K562 (cell line): ENCODE measurements around the gene EIF4EBP2. TPM values are rescaled to one million over a fixed set of nuclear protein-coding genes. Genes with fewer than 3 reads are reported as not detected.

ENCODE experiments used
- ATAC-seq: fragments of 200-7000 bp; cut with Tn5 transposase; 3 replicates; pipeline ENCODE4 v1.9.1; 2020; ENCODE audit warnings: moderate library complexity
- BruUV-seq: library from RNA; stranded (reverse); fragments of 400-500 nt; replicated peaks from 2 replicates; lab custom pipeline; 2021; lab: Mats Ljungman, UMichigan
- CTCF ChIA-PET: fragments of 300-600 bp; formaldehyde crosslinking; extraction: SDS; loops from one replicate; lab custom pipeline; 2021; ENCODE audit warnings: low intra/inter-chr PET ratio; lab: Yijun Ruan, JAX
- POLR2A ChIA-PET: fragments of 300-600, 350-650 bp; sonication (Branson Sonifier 250); formaldehyde crosslinking; extraction: SDS; loops from one replicate; lab custom pipeline; 2021; ENCODE audit warnings: antibody characterized with exemption, inconsistent platforms; lab: Yijun Ruan, JAX
- DNase-seq, 4 experiments: peaks; one replicate each; pipeline versions ENCODE4 v3.0.0 to v3.0.0-alpha.2; 2011 to 2018; ENCODE audit warnings: low spot score in 3 of 4, mixed read lengths in 3 of 4; ENCODE audit errors: extremely low read depth in 1 of 4
- FAIRE-seq: peaks from 2 replicates; lab custom pipeline; 2011; peaks lifted over from hg19 to GRCh38; lab: Jason Lieb, UNC
- H2AFZ ChIP-seq: 2 replicates; pipeline ENCODE4 v1.6.0; 2011; ENCODE audit warnings: low read depth, low read length, control low read depth, inconsistent platforms
- H3K27ac ChIP-seq: fragments of 200-600 bp; 3 replicates; pipeline ENCODE4 v1.8.0; 2011; ENCODE audit warnings: low read depth, mild to moderate bottlenecking, control low read depth, inconsistent platforms, low read length, moderate library complexity, mixed read lengths; ENCODE audit errors: extremely low read depth
- H3K27me3 ChIP-seq, 2 experiments: fragments of 300-600 bp in 1 of 2; 2 replicates in 1 of 2; 3 replicates in 1 of 2; pipeline versions ENCODE4 v1.6.0 to v1.8.0; 2011; ENCODE audit warnings: inconsistent platforms in 2 of 2, low read length in 2 of 2, mild to moderate bottlenecking in 1 of 2, mixed read lengths in 1 of 2, moderate library complexity in 1 of 2; ENCODE audit not compliant: control insufficient read depth in 2 of 2, insufficient read depth in 2 of 2
- H3K36me3 ChIP-seq: fragments of 300-600 bp; 3 replicates; pipeline ENCODE4 v1.8.0; 2011; ENCODE audit warnings: mild to moderate bottlenecking, low read length, inconsistent platforms; ENCODE audit not compliant: control insufficient read depth, insufficient read depth
- H3K4me1 ChIP-seq, 2 experiments: fragments of 200-600 bp in 1 of 2; replicated peaks in 1 of 2; 2 replicates in 1 of 2; 3 replicates in 1 of 2; pipeline versions ENCODE4 v1.5.1 to v1.8.0; 2011; ENCODE audit warnings: inconsistent platforms in 2 of 2, low read length in 2 of 2, mild to moderate bottlenecking in 1 of 2, mixed read lengths in 1 of 2, moderate library complexity in 1 of 2; ENCODE audit not compliant: control insufficient read depth in 2 of 2, insufficient read depth in 2 of 2
- H3K4me2 ChIP-seq: 2 replicates; pipeline ENCODE4 v1.6.1; 2011; ENCODE audit warnings: low read length, control low read depth, inconsistent platforms, mixed read lengths; ENCODE audit not compliant: insufficient read depth
- H3K4me3 ChIP-seq: fragments of 200-600 bp; sonication (generic), shearing (Covaris generic); 2 replicates; pipeline ENCODE4 v1.5.1; 2016; ENCODE audit warnings: control low read depth, inconsistent platforms
- H3K79me2 ChIP-seq: fragments of 200-600 bp; 3 replicates; pipeline ENCODE4 v1.8.0; 2011; ENCODE audit warnings: low read length, inconsistent platforms; ENCODE audit not compliant: control insufficient read depth, insufficient read depth
- H3K9ac ChIP-seq, 2 experiments: 2 replicates each; pipeline versions ENCODE4 v1.6.0 to v1.6.1; 2011; ENCODE audit warnings: low read depth in 2 of 2, low read length in 2 of 2, control low read depth in 1 of 2, inconsistent platforms in 1 of 2, mild to moderate bottlenecking in 1 of 2, mixed read lengths in 1 of 2; ENCODE audit not compliant: insufficient read depth in 1 of 2
- H3K9me1 ChIP-seq: one replicate; pipeline ENCODE4 v1.6.0; 2011; ENCODE audit warnings: inconsistent platforms, mild to moderate bottlenecking, low read length, moderate library complexity; ENCODE audit not compliant: control insufficient read depth, insufficient read depth
- H3K9me3 ChIP-seq: replicated peaks from 2 replicates; pipeline ENCODE4 v1.5.1; 2011; ENCODE audit warnings: low read depth, low read length, inconsistent platforms; ENCODE audit not compliant: control insufficient read depth, insufficient read depth
- H4K20me1 ChIP-seq: replicated peaks from 2 replicates; pipeline ENCODE4 v1.6.1; 2011; ENCODE audit warnings: low read length, inconsistent platforms, mixed read lengths; ENCODE audit not compliant: control insufficient read depth, insufficient read depth
- BRD4 ChIP-seq: fragments of 200-600 bp; sonication (generic); IDR thresholded peaks from 2 replicates; pipeline ENCODE4 v1.6.1; 2017; ENCODE audit warnings: inconsistent platforms
- CHAMP1 ChIP-seq: fragments of 450-650 bp; IDR thresholded peaks from 2 replicates; pipeline ENCODE4 v1.6.1; 2016; ENCODE audit warnings: mild to moderate bottlenecking
- CXXC5 ChIP-seq: fragments of 250-450 bp; sonication (Bioruptor Pico); IDR thresholded peaks from 2 replicates; pipeline ENCODE4 v1.8.0; 2022; ENCODE audit warnings: inconsistent platforms, mild to moderate bottlenecking, moderate library complexity
- FOXJ2 ChIP-seq: fragments of 200-800 bp; sonication (Bioruptor generic); IDR thresholded peaks from 2 replicates; pipeline ENCODE4 v1.6.1; 2016; ENCODE audit warnings: missing genetic modification characterization, missing compliant biosample characterization
- HDAC6 ChIP-seq: IDR thresholded peaks from 2 replicates; pipeline ENCODE4 v1.6.1; 2012; ENCODE audit warnings: low read depth, mild to moderate bottlenecking, control low read depth, inconsistent platforms, low read length, moderate library complexity
- MEF2D ChIP-seq: conservative IDR thresholded peaks from 2 replicates; pipeline ENCODE4 v1.6.1; 2016; ENCODE audit warnings: low read depth, missing genetic modification characterization, missing compliant biosample characterization
- NFATC3 ChIP-seq: fragments of 450-650 bp; IDR thresholded peaks from 2 replicates; pipeline ENCODE4 v1.6.1; 2017; ENCODE audit warnings: mild to moderate bottlenecking
- SRF ChIP-seq, 2 experiments: fragments of 250-450, 450-650 bp in 1 of 2; sonication (Bioruptor Pico) in 1 of 2; sonication (generic) in 1 of 2; formaldehyde crosslinking; IDR thresholded peaks; 2 replicates each; pipeline versions ENCODE4 v1.5.0 to v1.5.1; 2020 to 2022; ENCODE audit warnings: mild to moderate bottlenecking in 1 of 2, missing genetic modification reagents in 1 of 2
- XRCC4 ChIP-seq: IDR thresholded peaks from one replicate; pipeline ENCODE4 v1.6.1; 2011; ENCODE audit not compliant: insufficient read depth, insufficient read length; ENCODE audit errors: extremely low read depth
- ZFP36 ChIP-seq: fragments of 150-350 bp; IDR thresholded peaks from 2 replicates; pipeline ENCODE4 v1.6.1; 2018; ENCODE audit warnings: low read length, low read depth; ENCODE audit not compliant: partially characterized antibody
- ZNF184 ChIP-seq: sonication (generic); formaldehyde crosslinking; IDR thresholded peaks from 2 replicates; pipeline ENCODE4 v1.5.0; 2020; ENCODE audit warnings: missing genetic modification reagents
- ZNF197 ChIP-seq: fragments of 200-800 bp; sonication (Bioruptor generic); IDR thresholded peaks from 2 replicates; pipeline ENCODE4 v1.6.1; 2016; ENCODE audit warnings: low read depth, missing genetic modification characterization, missing compliant biosample characterization
- ZNF354B ChIP-seq: fragments of 250-450 bp; sonication (Bioruptor Pico); IDR thresholded peaks from 2 replicates; pipeline ENCODE4 v1.4.0; 2020
- ZNF407 ChIP-seq: fragments of 450-650 bp; IDR thresholded peaks from 2 replicates; pipeline ENCODE4 v1.6.1; 2016; ENCODE audit warnings: low read depth
- WGBS: fragments of 100-300 bp; shearing (Covaris generic); methylation state at CpG from one replicate; pipeline ENCODE4 v1.1.6; 2016; ENCODE audit warnings: low coverage, mixed read lengths; ENCODE audit not compliant: insufficient coverage; ENCODE audit errors: missing lambda C conversion rate; 5-methylcytosine and 5-hydroxymethylcytosine counted together
- in situ Hi-C: fragments of 300-500 bp; cut with MboI; formaldehyde crosslinking; loops from 4 replicates; pipeline ENCODE4 v1.15.0; 2018; ENCODE audit warnings: inconsistent platforms, mixed read lengths
- intact Hi-C: fragments of 100-400 bp; cut with micrococcal nuclease; formaldehyde crosslinking; loops from 2 replicates; pipeline ENCODE4 v1.14.2; 2022
- polyA plus RNA-seq, 8 experiments: library from polyadenylated mRNA; depleted of rRNA in 4 of 8; stranded (reverse) in 5 of 8; unstranded in 3 of 8; fragments of >200 nt; fragmentation: Nextera tagmentation in 2 of 8; fragmentation: Illumina TruSeq in 1 of 8; extraction: Ambion mirVana in 2 of 8; extraction: Trizol in 1 of 8; gene quantifications; 2 replicates each; pipeline versions ENCODE4 v1.2.1 to v1.2.3, GENCODE V29; 2011 to 2014; ENCODE audit warnings: inconsistent platforms in 1 of 8, missing spikeins in 1 of 8
- total RNA-seq, 7 experiments: library from RNA; depleted of rRNA in 6 of 7; stranded (reverse); fragments of >200 nt in 6 of 7; fragmentation: Illumina TruSeq in 2 of 7; extraction: Trizol in 2 of 7; gene quantifications; 2 replicates each; pipeline versions ENCODE4 v1.2.1 to v1.2.3, GENCODE V29; 2011 to 2021; ENCODE audit warnings: low replicate concordance in 1 of 7

EIF4EBP2 gene
- total and polyA plus RNA-seq, 9 of the 15 experiments (the other 6 are each of a cell fraction or from before 2014, with no cell fraction given): 16.1 to 67.5 (median 38.3) TPM

- in situ Hi-C loops: no loop called here
- H3K4me3 ChIP-seq: no peak overlapping the region
- H2AFZ ChIP-seq: no peak overlapping the region
- POLR2A ChIA-PET: interaction anchor here (0.5 to 2.8 kb wide), 8 partner anchors 8 to 240 kb away, joined by 3 to 14 read pairs (median 4); partner anchors contain the start of gene EIF4EBP2
- no peaks in the 10 kb centered on the region for H3K9me3 ChIP-seq
- WGBS: 85% methylated on average over 3 of the region's 3 CpGs
- intact Hi-C loops: no loop called here
- BruUV-seq: no TSS peak
- FAIRE-seq: no peak
- H3K27me3 ChIP-seq: no peaks in the 10 kb centered on the region
- TF ChIP-seq CHAMP1 (no peak), BRD4 (no peak), SRF (CRISPR knock-in tag; IDR thresholded peaks at IDR 0.05) (no peak), HDAC6 (no peak), CXXC5 (no peak), NFATC3 (no peak), ZNF354B (no peak), ZNF197 (CRISPR knock-in tag) (no peak), ZFP36 (no peak), ZNF184 (CRISPR knock-in tag) (no peak), ZNF407 (no peak), XRCC4 (no peak), FOXJ2 (tag) (no peak), MEF2D (tag) (no peak)
- TF ChIP-seq, all 486 proteins: peak for 0
- Histone ChIP-seq H3K27ac (no peak overlapping the region), H3K36me3 (peaks cover 80% of the 10 kb centered on the region), H3K4me1 (no peaks in the 10 kb centered on the region), H4K20me1 (no peaks in the 10 kb centered on the region), H3K4me2 (no peak overlapping the region), H3K9ac (no peak overlapping the region), H3K9me1 (no peaks in the 10 kb centered on the region), H3K79me2 (no peaks in the 10 kb centered on the region)
- DNase-seq (no peak), ATAC-seq (no peak)
- CTCF ChIA-PET: no interaction called here
These were observed 21.2 kb downstream of the EIF4EBP2 start for GRCh38 chr10:70425096-70425495.
